HCT116 (cell line): ENCODE results near the gene ZFP14.

ENCODE experiments used
- EZH2 ChIP-seq: fragments of 200-600 bp; sonication (generic); IDR thresholded peaks from 2 replicates; pipeline ENCODE4 v1.6.1; 2017; ENCODE audit warnings: antibody characterized with exemption, mixed run types
- EZH2phosphoT487 ChIP-seq: fragments of 200-600 bp; IDR thresholded peaks from 2 replicates; pipeline ENCODE4 v1.6.1; 2018; ENCODE audit warnings: antibody characterized with exemption, borderline replicate concordance
- JUND ChIP-seq: IDR thresholded peaks from 2 replicates; pipeline ENCODE4 v1.6.1; 2012
- POLR2A ChIP-seq: IDR thresholded peaks from 2 replicates; pipeline ENCODE4 v1.7.0; 2011; ENCODE audit warnings: borderline replicate concordance; ENCODE audit not compliant: insufficient read depth, insufficient read length; ENCODE audit errors: extremely low read depth
- SIN3A ChIP-seq: IDR thresholded peaks from 2 replicates; pipeline ENCODE4 v1.6.1; 2012; ENCODE audit warnings: low read depth
- SP1 ChIP-seq: IDR thresholded peaks from 2 replicates; pipeline ENCODE4 v1.6.1; 2012; ENCODE audit warnings: low read depth
- SRF ChIP-seq: IDR thresholded peaks from 2 replicates; pipeline ENCODE4 v1.6.1; 2012; ENCODE audit warnings: low read depth
- YY1 ChIP-seq: IDR thresholded peaks from 2 replicates; pipeline ENCODE4 v1.6.1; 2011; ENCODE audit warnings: low read length, low read depth, moderate library complexity, mild to moderate bottlenecking; ENCODE audit not compliant: insufficient replicate concordance; ENCODE audit errors: extremely low read depth
- TF ChIP-seq, protein P1 (sequence below), 3 experiments: fragments of 200-600 bp in 1 of 3; sonication (generic) in 1 of 3; IDR thresholded peaks in 2 of 3; conservative IDR thresholded peaks in 1 of 3; 2 replicates each; pipeline ENCODE4 v1.5.1; 2012 to 2017; ENCODE audit warnings: low read depth in 2 of 3, low read length in 2 of 3, antibody characterized with exemption in 1 of 3, borderline replicate concordance in 1 of 3, control low read depth in 1 of 3, mild to moderate bottlenecking in 1 of 3, mixed read lengths in 1 of 3, mixed run types in 1 of 3, moderate library complexity in 1 of 3; ENCODE audit not compliant: insufficient read depth in 1 of 3
- TF ChIP-seq, protein P2 (sequence below): IDR thresholded peaks from 2 replicates; pipeline ENCODE4 v1.6.1; 2012

DNA sequence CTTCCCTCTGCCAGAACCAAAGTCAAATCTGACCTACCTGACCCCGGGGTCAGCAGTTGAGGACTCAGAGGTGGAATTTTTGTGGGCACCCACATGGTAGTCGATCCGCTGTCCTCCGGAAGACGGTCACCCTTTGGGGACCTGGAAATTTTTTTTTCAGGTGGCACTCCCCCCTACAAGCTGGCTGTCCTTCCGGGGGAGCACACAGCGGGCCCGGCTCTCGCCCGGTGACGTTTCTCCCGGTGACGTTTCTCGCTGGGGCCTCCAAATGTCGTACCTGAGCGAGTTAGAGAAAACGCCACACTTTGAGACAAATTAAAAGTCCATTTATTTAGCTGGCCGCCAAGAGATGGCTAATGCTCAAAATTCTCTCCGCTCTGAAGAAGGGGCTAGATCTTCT, 48.8 kb downstream of the ZFP14 start:
- TF ChIP-seq, protein P1, sequence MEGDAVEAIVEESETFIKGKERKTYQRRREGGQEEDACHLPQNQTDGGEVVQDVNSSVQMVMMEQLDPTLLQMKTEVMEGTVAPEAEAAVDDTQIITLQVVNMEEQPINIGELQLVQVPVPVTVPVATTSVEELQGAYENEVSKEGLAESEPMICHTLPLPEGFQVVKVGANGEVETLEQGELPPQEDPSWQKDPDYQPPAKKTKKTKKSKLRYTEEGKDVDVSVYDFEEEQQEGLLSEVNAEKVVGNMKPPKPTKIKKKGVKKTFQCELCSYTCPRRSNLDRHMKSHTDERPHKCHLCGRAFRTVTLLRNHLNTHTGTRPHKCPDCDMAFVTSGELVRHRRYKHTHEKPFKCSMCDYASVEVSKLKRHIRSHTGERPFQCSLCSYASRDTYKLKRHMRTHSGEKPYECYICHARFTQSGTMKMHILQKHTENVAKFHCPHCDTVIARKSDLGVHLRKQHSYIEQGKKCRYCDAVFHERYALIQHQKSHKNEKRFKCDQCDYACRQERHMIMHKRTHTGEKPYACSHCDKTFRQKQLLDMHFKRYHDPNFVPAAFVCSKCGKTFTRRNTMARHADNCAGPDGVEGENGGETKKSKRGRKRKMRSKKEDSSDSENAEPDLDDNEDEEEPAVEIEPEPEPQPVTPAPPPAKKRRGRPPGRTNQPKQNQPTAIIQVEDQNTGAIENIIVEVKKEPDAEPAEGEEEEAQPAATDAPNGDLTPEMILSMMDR (IDR thresholded peaks at IDR 0.05 in 2 of 3, conservative IDR thresholded peaks at IDR 0.05 in 1 of 3; ENCODE audit: borderline replicate concordance in 1 of 3, insufficient read depth in 1 of 3, low read depth in 2 of 3, low read length in 2 of 3), result no peak
- TF ChIP-seq SIN3A (no peak), POLR2A (no peak), EZH2phosphoT487 (no peak), YY1 (no peak), EZH2 (no peak), SP1 (no peak), JUND (no peak), SRF (no peak)
- TF ChIP-seq, protein P2, sequence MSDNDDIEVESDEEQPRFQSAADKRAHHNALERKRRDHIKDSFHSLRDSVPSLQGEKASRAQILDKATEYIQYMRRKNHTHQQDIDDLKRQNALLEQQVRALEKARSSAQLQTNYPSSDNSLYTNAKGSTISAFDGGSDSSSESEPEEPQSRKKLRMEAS, result no peak
